ENCODE measurements around the gene RBP7. TPM values are rescaled to one million over a fixed set of nuclear protein-coding genes. Genes with fewer than 3 reads are reported as not detected.

RBP7 gene
- total and polyA plus RNA-seq, 12 donors, result 15.5 to 106 (median 27.9) TPM

DNA sequence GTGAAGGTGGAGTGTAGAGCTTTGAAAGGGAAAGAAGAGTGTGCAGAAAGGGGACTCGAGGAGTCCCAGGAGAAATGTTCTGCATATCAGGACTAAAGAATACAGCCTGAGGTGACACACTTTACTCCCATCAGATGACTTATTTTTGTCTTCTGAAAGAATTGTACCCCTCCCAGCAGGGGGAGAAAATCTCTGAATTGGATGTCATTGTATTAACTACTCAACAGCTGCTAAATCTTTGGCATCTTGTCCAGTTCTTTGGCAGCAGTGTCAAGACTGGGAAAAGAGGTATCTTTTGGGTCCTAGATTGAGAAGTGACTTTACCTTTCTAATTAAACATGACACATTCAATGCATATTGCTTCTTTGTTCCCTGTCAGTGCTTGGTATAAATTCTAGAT, 54.6 kb downstream of the RBP7 start:
- 80 to 85% methylated on average over 1 of the region's 1 CpG for WGBS, 2 donors
- ATAC-seq, result no peak
- Histone ChIP-seq H3K27me3 (no peaks in the 10 kb centered on the region), H3K4me3 (no peak overlapping the region), H3K4me1 (peaks cover 7 to 72% (median 22%) of the 10 kb centered on the region in 9 donors), H3K36me3 (peaks cover 0 to 47% (median 0%) of the 10 kb centered on the region in 9 donors), H3K9me3 (no peaks in the 10 kb centered on the region), H3K27ac (peak overlapping the region in 3 of 10 donors; percentile 27 to 58 (median 36))
- TF ChIP-seq, protein P1, sequence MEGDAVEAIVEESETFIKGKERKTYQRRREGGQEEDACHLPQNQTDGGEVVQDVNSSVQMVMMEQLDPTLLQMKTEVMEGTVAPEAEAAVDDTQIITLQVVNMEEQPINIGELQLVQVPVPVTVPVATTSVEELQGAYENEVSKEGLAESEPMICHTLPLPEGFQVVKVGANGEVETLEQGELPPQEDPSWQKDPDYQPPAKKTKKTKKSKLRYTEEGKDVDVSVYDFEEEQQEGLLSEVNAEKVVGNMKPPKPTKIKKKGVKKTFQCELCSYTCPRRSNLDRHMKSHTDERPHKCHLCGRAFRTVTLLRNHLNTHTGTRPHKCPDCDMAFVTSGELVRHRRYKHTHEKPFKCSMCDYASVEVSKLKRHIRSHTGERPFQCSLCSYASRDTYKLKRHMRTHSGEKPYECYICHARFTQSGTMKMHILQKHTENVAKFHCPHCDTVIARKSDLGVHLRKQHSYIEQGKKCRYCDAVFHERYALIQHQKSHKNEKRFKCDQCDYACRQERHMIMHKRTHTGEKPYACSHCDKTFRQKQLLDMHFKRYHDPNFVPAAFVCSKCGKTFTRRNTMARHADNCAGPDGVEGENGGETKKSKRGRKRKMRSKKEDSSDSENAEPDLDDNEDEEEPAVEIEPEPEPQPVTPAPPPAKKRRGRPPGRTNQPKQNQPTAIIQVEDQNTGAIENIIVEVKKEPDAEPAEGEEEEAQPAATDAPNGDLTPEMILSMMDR (IDR thresholded peaks at IDR 0.05), result no peak
- intact Hi-C loops (cut with DNase I), result no loop called here
- no peak for DNase-seq

DNA sequence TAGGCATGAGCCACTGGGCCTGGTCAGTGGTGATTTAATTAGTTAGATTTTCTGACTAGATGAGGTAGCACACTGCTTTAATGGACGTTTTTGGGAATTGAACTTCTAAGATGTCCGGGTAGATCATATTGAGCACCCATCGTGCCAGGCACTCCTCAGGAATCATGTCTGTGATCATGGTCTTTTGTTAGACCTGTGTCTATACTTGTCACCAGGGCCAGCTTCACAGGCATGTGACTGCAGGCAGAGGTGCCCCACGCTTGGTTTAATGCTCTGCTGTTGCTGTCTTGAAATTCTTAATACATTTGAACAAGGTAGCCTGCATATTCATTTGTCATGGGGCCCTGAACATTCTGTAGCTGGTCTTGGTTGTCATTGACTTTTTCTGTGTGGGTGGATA, 55.3 kb downstream of the RBP7 start:
- peaks cover 6 to 72% (median 23%) of the 10 kb centered on the region in 9 donors for H3K4me1 ChIP-seq
- no peaks in the 10 kb centered on the region for H3K9me3 ChIP-seq
- WGBS, 2 donors, result 61 to 68% methylated on average over 4 of the region's 4 CpGs
- H3K27me3 ChIP-seq, result no peaks in the 10 kb centered on the region
- DNase-seq (no peak), ATAC-seq (peak in 6 of 8 donors; percentile 11 to 81 (median 66))
- no peak overlapping the region for H3K4me3 ChIP-seq
- TF ChIP-seq, protein P1 (IDR thresholded peaks at IDR 0.05), result no peak
- H3K27ac ChIP-seq, result peak overlapping the region in 5 of 10 donors; percentile 5 to 58 (median 27)
- intact Hi-C loops (cut with DNase I), result no loop called here
- peaks cover 0 to 48% (median 0%) of the 10 kb centered on the region in 9 donors for H3K36me3 ChIP-seq

DNA sequence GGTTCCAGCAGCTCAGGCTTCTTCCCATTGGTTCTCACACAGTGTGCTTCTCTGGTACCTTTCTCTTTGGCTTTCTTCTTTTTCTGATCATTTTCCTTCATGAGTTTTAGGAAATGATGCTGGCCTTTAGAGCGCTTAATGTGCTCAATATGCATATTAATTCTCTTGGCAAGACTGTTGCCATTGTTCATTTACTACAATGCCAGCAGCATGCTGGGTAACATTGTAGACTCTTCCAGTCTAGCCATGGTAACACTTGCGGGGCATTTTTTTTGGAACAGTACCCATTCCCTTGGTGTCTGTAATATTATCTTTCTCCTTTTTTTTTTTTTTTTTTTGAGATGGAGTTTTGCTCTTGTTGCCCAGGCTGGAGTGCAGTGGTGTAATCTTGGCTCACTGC, 57.4 kb downstream of the RBP7 start:
- H3K4me1 ChIP-seq, result peaks cover 6 to 71% (median 35%) of the 10 kb centered on the region in 9 donors
- H3K36me3 ChIP-seq, result peaks cover 0 to 38% (median 0%) of the 10 kb centered on the region in 9 donors
- DNase-seq, result no peak
- 73 to 80% methylated on average over 2 of the region's 2 CpGs for WGBS, 2 donors
- H3K27ac ChIP-seq, result peak overlapping the region in 1 of 10 donors; percentile 30
- no peak overlapping the region for H3K4me3 ChIP-seq
- H3K27me3 ChIP-seq, result no peaks in the 10 kb centered on the region
- TF ChIP-seq, protein P1 (IDR thresholded peaks at IDR 0.05), result no peak
- H3K9me3 ChIP-seq, result no peaks in the 10 kb centered on the region
- intact Hi-C loops (cut with DNase I), result no loop called here
- ATAC-seq, result no peak

DNA sequence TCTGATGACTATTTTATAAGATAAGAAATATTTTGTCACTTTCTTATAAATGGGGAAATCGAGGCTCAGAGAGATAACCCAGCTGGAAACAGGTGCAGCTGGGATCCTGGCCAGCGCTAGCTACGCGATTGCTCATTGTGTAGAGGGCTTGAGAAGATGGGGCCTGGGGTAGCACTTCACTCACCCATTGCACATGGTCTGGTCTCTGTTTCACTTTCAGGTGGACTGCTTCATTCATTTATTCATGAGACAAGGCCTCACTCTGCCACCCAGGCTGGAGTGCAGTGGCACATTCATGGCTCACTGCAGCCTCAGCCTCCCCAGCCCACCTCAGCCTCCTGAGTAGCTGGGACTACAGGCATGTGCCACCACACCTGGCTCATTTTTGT, 59.6 kb downstream of the RBP7 start:
- 86 to 87% methylated on average over 4 of the region's 4 CpGs for WGBS, 2 donors

More for the DNA sequence above, 59.6 kb downstream of the RBP7 start:
- no peaks in the 10 kb centered on the region for H3K27me3 ChIP-seq
- peak overlapping the region in 3 of 10 donors; percentile 8 to 48 (median 48) for H3K27ac ChIP-seq
- TF ChIP-seq, protein P1 (IDR thresholded peaks at IDR 0.05), result no peak
- peaks cover 5 to 71% (median 40%) of the 10 kb centered on the region in 9 donors for H3K4me1 ChIP-seq
- H3K36me3 ChIP-seq, result peaks cover 0 to 18% (median 0%) of the 10 kb centered on the region in 9 donors
- ATAC-seq (no peak), DNase-seq (no peak)
- no peaks in the 10 kb centered on the region for H3K9me3 ChIP-seq
- intact Hi-C loops (cut with DNase I), result no loop called here
- no peak overlapping the region for H3K4me3 ChIP-seq
